Stimulated activated CD8-positive, alpha-beta memory T cell treated with anti-CD3 and anti-CD28 coated beads, Interleukin-2, amount 100 ng/mL, for 1 hour (primary cell): Measurements from ENCODE around the gene BTNL3.
"Not testable (repeated sequence)": the region's sequence is repeated elsewhere in the genome, so short reads cannot be mapped to it uniquely, and the experiment has no call there.

Experiments
- DNase-seq, 2 donors: peaks; one replicate each; pipeline ENCODE4 v3.0.0-alpha.2; 2020; ENCODE audit warnings: low read depth in 2 of 2

The BTNL3 gene

GRCh38 chr5:180988592-180988991, at the start of gene BTNL3:
Gene BTNL3, plus strand, starts transcription at chr5:180988846. Its CDS starts 183 bp downstream, at chr5:180989029.
- no peak for DNase-seq

DNA sequence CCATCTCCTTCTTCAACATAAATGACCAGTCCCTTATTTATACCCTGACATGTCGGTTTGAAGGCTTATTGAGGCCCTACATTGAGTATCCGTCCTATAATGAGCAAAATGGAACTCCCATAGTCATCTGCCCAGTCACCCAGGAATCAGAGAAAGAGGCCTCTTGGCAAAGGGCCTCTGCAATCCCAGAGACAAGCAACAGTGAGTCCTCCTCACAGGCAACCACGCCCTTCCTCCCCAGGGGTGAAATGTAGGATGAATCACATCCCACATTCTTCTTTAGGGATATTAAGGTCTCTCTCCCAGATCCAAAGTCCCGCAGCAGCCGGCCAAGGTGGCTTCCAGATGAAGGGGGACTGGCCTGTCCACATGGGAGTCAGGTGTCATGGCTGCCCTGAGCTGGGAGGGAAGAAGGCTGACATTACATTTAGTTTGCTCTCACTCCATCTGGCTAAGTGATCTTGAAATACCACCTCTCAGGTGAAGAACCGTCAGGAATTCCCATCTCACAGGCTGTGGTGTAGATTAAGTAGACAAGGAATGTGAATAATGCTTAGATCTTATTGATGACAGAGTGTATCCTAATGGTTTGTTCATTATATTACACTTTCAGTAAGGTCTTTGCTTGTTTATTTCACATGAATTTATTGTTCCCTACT, 38.2 kb upstream of the BTNL3 start:
- DNase-seq, result no peak

DNA sequence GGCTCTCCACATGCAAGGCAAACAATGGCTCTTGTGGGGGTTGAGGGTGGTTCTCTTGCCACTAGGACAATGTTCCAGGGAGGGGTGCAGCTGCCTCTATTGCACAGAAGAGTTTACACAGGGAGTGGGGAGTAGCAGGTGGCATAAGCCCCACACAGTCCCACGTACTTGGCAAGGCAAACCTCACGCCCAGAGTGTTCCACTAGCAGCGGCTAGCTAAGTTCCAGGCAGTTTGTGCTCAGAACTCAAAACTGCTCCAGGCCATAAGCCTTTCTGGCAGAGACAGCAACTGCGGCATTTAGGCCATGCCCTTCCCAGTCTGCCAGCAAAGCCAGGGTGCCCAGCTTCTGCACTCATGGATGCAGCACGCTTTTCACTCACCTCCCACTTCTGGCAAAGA, 29.0 kb upstream of the BTNL3 start:
- DNase-seq, result no peak

GRCh38 chr5:180960209-180960608, 28.4 kb upstream of the BTNL3 start:
- DNase-seq, result no peak

GRCh38 chr5:180969406-180969805, 19.2 kb upstream of the BTNL3 start:
- DNase-seq, result no peak

DNA sequence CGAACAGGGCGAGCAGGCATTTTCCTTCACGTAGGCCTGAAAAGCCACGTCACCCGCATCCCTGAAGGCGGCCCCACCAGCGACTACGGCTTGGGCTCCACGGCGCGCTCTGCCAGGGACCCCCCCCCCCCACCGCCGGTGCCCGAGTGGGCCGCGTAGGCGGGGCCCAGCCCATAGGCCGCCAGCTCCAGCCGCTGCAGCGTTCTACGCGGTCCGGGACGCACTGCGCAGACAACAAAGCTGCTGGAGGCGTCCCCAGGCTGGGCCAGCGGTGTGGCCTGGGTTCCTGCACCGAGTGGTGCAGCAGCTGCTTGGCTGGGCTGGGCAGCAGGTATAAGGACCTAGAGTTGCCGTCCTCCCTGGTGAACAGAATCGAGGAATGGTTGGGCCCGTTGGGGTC, 18.3 kb upstream of the BTNL3 start:
- DNase-seq, result no peak

- DNase-seq, result no peak
These were observed 17.8 kb upstream of the BTNL3 start for GRCh38 chr5:180970875-180971274.

DNA sequence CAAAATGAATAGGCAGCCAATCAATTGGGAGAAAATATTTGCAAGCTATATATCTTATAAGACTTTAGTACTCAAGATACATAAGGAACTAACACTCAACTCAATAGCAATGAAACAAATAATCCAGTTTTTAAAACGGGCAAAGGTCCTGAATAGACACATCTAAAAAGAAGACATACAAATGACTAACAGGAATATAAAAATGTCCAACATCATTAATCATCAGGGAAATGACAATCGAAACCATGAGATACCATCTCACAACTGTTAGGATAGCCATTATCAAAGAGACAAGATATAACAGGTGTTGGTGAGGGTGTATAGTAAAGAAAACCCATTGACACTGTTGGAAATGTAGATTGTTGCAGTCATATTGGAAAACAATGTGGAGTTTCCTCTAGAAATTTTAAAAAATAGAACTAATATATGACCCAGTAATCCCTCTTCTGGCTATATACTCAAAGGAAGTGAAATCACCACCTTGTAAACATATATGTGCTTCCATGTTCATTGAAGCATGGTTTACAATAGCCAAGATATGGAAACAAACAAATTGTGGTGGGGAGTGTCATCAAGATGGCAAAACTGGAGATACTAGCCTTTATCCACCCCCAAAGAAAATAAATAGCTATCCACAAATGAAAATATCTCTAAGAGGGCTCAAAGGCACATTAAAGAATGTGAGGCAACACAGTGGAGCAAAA, 13.9 kb upstream of the BTNL3 start:
- DNase-seq, result no peak

GRCh38 chr5:180975338-180975737, 13.3 kb upstream of the BTNL3 start:
- no peak for DNase-seq

DNA sequence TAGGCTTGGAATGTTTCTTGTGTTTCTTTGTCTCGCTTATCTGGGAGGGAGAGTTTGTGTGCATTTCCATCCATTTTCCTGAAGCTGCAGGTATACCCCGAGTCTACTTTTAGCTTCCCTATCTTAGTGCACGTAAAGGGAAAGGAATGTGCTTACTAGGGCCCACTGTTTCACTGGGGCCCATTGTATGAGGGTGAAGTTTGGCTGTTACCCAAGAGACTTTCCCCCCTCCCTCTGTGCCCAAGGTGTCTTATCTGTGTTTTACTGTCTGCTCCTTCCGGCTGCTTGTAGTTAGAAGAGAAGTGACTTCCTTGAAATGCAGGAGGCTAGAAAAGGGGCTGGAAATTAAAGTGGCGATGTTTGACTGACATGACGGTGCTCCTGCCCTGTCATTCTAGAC, 12.1 kb upstream of the BTNL3 start:
- no peak for DNase-seq

GRCh38 chr5:180977852-180978251, 10.8 kb upstream of the BTNL3 start:
- DNase-seq, result no peak

DNA sequence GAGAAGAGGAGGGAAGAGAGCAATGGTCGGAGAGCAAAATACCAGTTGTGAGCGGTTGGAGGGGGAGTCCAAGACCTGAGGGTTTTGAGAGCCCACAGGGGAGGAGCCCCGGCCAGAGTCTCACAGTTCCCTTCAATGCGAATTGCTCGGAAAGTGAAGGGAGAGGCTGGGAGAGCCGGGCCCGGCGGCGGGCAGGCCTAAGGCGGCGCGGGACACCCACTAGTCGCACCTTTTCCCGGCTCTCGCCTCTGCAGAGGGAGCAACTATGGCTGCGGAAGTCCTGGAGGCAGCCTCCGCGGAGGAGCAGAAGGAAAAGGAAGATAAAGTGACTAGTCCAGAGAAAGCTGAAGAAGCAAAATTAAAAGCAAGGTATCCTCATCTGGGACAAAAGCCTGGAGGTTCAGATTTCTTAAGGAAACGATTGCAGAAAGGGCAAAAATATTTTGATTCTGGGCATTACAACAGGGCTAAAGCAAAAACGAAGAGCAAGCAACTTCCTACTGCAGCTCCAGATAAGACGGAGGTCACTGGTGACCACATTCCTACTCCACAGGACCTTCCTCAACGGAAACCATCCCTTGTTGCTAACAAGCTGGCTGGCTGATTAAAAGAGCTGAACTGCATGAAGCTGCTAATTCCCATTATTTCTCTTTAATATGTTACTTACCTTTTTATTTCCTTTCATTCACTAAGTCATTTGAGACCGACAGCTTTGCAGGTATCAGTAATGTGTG, 6.5 kb upstream of the BTNL3 start:
- DNase-seq, result no peak

GRCh38 chr5:180988016-180988415, 630 bp upstream of the BTNL3 start:
- DNase-seq, result no peak

DNA sequence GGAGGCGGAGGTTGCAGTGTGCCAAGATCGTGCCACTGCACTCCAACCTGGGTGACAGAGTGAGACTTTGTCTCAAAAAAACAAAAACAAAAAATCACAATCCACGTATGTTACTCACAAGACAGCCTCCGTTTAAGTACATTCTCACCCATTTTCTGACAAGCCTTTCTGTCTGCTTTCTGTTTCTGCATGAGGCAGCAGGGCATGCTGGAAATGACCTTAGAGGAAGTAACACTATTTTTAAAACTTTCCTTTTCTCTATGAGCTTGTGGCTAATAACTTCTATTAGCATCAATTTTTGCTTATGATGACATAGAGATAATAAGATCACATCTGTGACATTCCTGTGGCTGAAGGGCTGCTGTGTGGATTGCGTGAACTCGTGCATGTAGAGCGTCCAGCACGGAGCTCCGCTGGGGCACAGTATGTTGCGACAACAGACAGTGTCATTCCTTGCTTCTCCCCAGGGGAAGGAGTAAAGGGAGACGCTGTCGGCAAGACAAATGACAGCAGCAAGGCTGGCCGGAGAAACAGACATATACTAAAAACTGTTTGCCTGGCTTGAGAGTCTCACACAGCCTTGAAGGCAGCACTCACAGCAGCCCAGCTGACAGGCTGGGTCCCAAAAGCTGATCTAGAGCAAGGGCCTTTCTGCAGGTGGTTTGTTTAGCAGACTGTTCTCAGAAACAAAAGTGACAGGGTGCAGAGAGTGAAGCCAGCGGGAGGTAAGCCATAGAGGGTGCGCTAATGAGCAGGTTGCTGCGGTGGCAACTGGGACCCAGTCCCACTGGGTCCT, 1.6 kb downstream of the BTNL3 start:
- no peak for DNase-seq

DNA sequence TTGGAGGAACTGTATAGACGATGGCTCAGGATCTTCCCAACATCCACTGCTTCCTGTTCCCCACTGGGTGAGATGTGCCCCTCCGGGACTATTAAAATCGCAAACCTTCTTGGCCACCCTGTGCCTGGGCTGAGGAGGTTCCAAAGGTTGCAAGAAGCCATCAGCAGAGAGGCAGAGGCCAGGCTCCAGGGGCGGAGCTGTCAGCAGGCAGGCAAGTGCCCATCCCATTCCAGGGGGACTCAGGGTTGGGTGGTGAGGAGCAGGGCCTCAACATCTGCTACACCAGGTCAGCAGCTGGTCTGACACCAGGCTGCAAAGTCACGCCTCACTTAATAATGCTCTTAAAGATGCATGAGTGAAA, 2.2 kb downstream of the BTNL3 start:
- DNase-seq, result no peak

DNA sequence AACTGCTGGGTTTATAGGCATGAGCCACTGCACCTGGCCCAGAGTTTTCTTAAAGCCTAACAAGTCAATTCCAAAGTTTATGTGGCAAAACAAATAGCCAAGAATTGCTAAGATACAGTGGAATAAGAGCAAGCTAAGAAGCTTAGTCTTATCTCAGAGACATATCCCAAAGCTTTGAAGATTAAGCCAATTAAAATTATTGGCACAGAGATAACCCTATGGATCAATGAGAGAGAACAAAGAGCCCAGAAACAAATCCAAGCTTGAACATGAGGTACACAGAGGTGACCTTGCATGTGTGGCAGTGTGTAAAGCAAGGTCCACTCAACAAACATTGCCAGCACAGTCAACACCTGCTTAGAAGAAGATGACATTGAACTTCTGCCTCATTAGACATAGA, 13.3 kb downstream of the BTNL3 start:
- no peak for DNase-seq

GRCh38 chr5:181005791-181006190, 17.1 kb downstream of the BTNL3 start:
- DNase-seq, result no peak

GRCh38 chr5:181008136-181008535, 19.5 kb downstream of the BTNL3 start:
- no peak for DNase-seq

GRCh38 chr5:181010018-181010417, 21.4 kb downstream of the BTNL3 start:
- not testable (repeated sequence) for DNase-seq

- not testable (repeated sequence) for DNase-seq
These were observed 26.0 kb downstream of the BTNL3 start for GRCh38 chr5:181014654-181015053.

- DNase-seq, result not testable (repeated sequence)
These were observed 28.8 kb downstream of the BTNL3 start for GRCh38 chr5:181017448-181017847.

GRCh38 chr5:181020688-181021087, 32.0 kb downstream of the BTNL3 start:
- no peak for DNase-seq
